Ovary (tissue), 9 donors: Measurements from ENCODE around the gene TSR2. TPM values are rescaled to one million over a fixed set of nuclear protein-coding genes. Genes with fewer than 3 reads are reported as not detected.
A peak's percentile ranks its signal among the peaks of the same experiment; 100 is the strongest.
"Not testable (repeated sequence)": the region's sequence is repeated elsewhere in the genome, so short reads cannot be mapped to it uniquely, and the experiment has no call there.

ENCODE experiments used
- DNase-seq, 5 donors: peaks; one replicate each; pipeline ENCODE4 v3.0.0-alpha.2; 2019 to 2020
- H3K27ac ChIP-seq, 2 donors: fragments of 200-600 bp; one replicate each; pipeline versions ENCODE4 v1.5.1 to v1.8.0; 2019 to 2022
- H3K27me3 ChIP-seq: fragments of 200-600 bp; one replicate; pipeline ENCODE4 v1.8.0; 2022
- H3K36me3 ChIP-seq: fragments of 200-600 bp; sonication (generic); one replicate; pipeline ENCODE4 v1.5.1; 2019
- H3K4me1 ChIP-seq: one replicate; pipeline ENCODE4 v1.8.1; 2013; ENCODE audit warnings: mild to moderate bottlenecking, moderate library complexity; ENCODE audit not compliant: insufficient read depth
- H3K4me3 ChIP-seq: fragments of 200-600 bp; sonication (generic); one replicate; pipeline ENCODE4 v1.5.1; 2017
- H3K9me3 ChIP-seq, 2 donors: fragments of 200-600 bp in 1 of 2; sonication (generic) in 1 of 2; one replicate each; pipeline versions ENCODE4 v1.5.1 to v1.8.1; 2013 to 2019; ENCODE audit warnings: mild to moderate bottlenecking in 1 of 2, moderate library complexity in 1 of 2
- EP300 ChIP-seq: sonication (generic); formaldehyde crosslinking; IDR thresholded peaks from one replicate; pipeline ENCODE4 v1.6.1; 2017; ENCODE audit warnings: antibody characterized with exemption
- POLR2A ChIP-seq: fragments of 450-650 bp; IDR thresholded peaks from one replicate; pipeline ENCODE4 v1.6.1; 2017; ENCODE audit warnings: antibody characterized with exemption, mild to moderate bottlenecking, moderate library complexity
- WGBS, 3 donors: extraction: QIAGEN DNeasy Blood & Tissue Kit in 1 of 3; methylation state at CpG; one replicate each; pipeline versions ENCODE4 v1.1.5 to v1.1.7; 2013 to 2017; 5-methylcytosine and 5-hydroxymethylcytosine counted together
- intact Hi-C, 4 donors: fragments of 100-400 bp; cut with DNase I; formaldehyde crosslinking; loops; one replicate each; pipeline versions ENCODE4 v1.11.0 to v1.15.1; 2022 to 2023
- polyA plus RNA-seq, 2 donors: library from polyadenylated mRNA; stranded (reverse); fragments of 200-250 nt in 1 of 2; fragments of 350-450 nt in 1 of 2; fragmentation: Illumina TruSeq in 1 of 2; extraction: RNeasy Lipid Tissue Mini Kit (QIAGEN cat#74804) in 1 of 2; gene quantifications; one replicate each; pipeline ENCODE4 v1.2.3, GENCODE V29; 2013 to 2014
- total RNA-seq, 7 donors: library from RNA; depleted of rRNA in 2 of 7; stranded (reverse); fragments of >200 nt in 2 of 7; fragmentation: NEBNext Ultra II Directional in 3 of 7; extraction: Animal tissue kit (Norgen Biotek cat#: 25700) in 3 of 7; gene quantifications; one replicate each; pipeline versions ENCODE4 v1.1.0 to v1.2.4, GENCODE V29; 2016 to 2023
- TF ChIP-seq, protein P1 (sequence below), 3 donors: fragments of 450-650 bp in 2 of 3; fragments of 200-600 bp in 1 of 3; IDR thresholded peaks; one replicate each; pipeline versions ENCODE4 v1.5.1 to v1.8.0; 2016 to 2022; ENCODE audit warnings: antibody characterized with exemption in 3 of 3, mild to moderate bottlenecking in 1 of 3
- donor health status: DM: no; HTN: no; CAD: no; lungs with moderate emphysema.
- donor health status: DM: no; HTN: no; CAD: no.
- donor health status: Bipolar disorder and iron deficiency.
- donor health status: DM: yes; HTN: yes; CAD: no.
- donor health status: DM: no; HTN: no; CAD: no.
- donor health status: DM: yes; HTN: yes; CAD: no.

Gene TSR2
- total and polyA plus RNA-seq, 9 donors, result 15.7 to 70.8 (median 39.5) TPM

DNA sequence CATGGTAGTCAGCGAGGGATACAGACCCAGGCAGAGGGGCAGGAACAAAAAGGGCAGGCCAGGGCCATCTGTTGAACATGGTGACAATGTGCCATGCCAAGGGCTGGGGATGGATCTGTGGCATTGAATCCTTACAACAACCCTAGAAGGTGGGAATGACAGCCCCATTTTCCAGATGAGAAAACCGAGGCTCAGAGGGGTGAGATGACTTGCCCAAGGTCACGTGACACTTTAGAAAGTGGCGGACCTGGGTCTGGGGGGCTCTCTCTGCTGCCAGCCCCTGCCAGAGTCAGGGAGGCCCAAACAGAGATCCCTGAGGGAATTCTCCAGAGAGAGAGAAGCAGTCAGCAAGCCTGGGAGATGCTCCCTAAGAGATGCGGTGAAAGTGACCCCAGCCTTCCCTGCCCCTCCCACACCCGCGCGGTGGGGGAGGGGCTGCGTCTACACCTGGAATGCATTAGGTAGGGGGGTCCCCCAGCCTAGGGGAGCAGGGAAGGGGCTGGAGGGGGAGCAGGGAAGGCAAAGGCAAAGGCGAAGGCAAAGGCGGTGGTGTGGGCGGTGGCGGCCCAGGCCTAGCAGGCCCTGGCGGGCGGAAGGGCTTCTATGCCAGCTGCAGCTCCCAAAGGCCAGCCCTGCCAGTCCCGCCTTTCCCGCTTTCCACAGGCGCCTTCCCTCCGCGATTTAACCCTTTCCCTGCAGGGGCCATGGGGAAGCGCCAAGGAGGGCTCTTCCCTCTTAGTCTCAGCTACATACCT is 42.8 kb downstream of the TSR2 start:
- 16 to 32% (median 28%) methylated on average over 21 of the region's 21 CpGs for WGBS, 3 donors
- no peaks in the 10 kb centered on the region for H3K36me3 ChIP-seq

GRCh38 chrX:54483946-54484345 is 43.7 kb downstream of the TSR2 start:
- Histone ChIP-seq H3K4me1 (no peaks in the 10 kb centered on the region), H3K4me3 (no peak overlapping the region), H3K9me3 (no peaks in the 10 kb centered on the region), H3K36me3 (no peaks in the 10 kb centered on the region), H3K27ac (peak overlapping the region in 1 of 2 donors; percentile 65), H3K27me3 (no peaks in the 10 kb centered on the region)
- WGBS, 3 donors, result 62 to 73% (median 63%) methylated on average over 9 of the region's 9 CpGs
- TF ChIP-seq, protein P1, sequence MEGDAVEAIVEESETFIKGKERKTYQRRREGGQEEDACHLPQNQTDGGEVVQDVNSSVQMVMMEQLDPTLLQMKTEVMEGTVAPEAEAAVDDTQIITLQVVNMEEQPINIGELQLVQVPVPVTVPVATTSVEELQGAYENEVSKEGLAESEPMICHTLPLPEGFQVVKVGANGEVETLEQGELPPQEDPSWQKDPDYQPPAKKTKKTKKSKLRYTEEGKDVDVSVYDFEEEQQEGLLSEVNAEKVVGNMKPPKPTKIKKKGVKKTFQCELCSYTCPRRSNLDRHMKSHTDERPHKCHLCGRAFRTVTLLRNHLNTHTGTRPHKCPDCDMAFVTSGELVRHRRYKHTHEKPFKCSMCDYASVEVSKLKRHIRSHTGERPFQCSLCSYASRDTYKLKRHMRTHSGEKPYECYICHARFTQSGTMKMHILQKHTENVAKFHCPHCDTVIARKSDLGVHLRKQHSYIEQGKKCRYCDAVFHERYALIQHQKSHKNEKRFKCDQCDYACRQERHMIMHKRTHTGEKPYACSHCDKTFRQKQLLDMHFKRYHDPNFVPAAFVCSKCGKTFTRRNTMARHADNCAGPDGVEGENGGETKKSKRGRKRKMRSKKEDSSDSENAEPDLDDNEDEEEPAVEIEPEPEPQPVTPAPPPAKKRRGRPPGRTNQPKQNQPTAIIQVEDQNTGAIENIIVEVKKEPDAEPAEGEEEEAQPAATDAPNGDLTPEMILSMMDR (IDR thresholded peaks at IDR 0.05), result no peak
- no peak for TF ChIP-seq POLR2A
- TF ChIP-seq EP300, result no peak
- intact Hi-C loops, result no loop called here
- no peak for DNase-seq

More for the DNA sequence above, 42.8 kb downstream of the TSR2 start:
- Histone ChIP-seq H3K4me1 (no peaks in the 10 kb centered on the region), H3K4me3 (no peak overlapping the region), H3K9me3 (no peaks in the 10 kb centered on the region), H3K27me3 (no peaks in the 10 kb centered on the region), H3K27ac (peak overlapping the region in 1 of 2 donors; percentile 65)
- peak in 3 of 5 donors; percentile 36 to 47 (median 40) for DNase-seq
- no peak for TF ChIP-seq EP300
- TF ChIP-seq, protein P1 (IDR thresholded peaks at IDR 0.05), result no peak
- TF ChIP-seq POLR2A, result no peak
- intact Hi-C loops, result no loop called here

DNA sequence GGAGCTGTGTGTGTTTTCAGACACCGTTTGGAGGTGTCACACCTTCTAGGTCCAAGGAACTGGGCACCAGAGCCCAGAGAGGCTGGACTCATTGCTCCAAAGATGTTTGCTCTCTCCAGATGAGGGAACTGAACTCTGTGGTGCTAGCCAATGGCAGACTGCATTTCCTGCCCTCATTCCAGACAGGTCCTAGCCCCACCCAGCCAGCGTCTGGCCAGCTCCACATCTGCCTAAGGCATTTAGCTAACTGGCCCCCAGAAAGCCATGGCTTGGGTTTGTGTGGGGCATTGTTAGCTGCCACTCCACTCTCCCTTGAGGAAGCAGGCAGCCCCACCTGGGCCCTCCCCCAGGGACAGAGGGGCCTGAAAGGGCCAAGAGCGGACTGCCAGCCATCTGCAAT is 44.5 kb downstream of the TSR2 start:
- Histone ChIP-seq H3K9me3 (no peaks in the 10 kb centered on the region), H3K36me3 (no peaks in the 10 kb centered on the region), H3K27ac (no peak overlapping the region), H3K4me3 (no peak overlapping the region), H3K27me3 (no peaks in the 10 kb centered on the region), H3K4me1 (no peaks in the 10 kb centered on the region)
- DNase-seq, result no peak
- intact Hi-C loops, result no loop called here
- WGBS, 3 donors, result 28 to 45% (median 38%) methylated on average over 3 of the region's 3 CpGs
- TF ChIP-seq POLR2A, result no peak
- TF ChIP-seq EP300, result no peak
- TF ChIP-seq, protein P1 (IDR thresholded peaks at IDR 0.05), result no peak

DNA sequence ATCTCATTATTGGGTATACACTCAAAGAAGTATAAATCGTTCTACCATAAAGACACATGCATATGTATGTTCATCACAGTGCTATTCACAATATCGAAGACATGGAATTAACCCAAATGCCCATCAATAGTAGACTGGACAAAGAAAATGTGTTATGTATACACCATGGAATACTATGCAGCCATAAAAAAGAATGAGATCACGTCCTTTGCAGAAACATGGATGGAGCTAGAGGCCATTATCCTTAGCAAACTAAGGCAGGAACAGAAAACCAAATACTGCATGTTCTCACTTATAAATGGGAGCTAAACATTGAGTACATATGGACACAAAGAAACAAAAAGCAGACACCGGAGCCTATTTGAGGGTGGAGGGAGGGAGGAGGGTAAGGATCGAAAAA is 49.6 kb downstream of the TSR2 start:
- intact Hi-C loops, result not testable (repeated sequence)
- WGBS, 3 donors, result 86 to 89% (median 86%) methylated on average over 5 of the region's 5 CpGs

GRCh38 chrX:54492340-54492739 is 52.1 kb downstream of the TSR2 start:
- no peaks in the 10 kb centered on the region for H3K27me3 ChIP-seq
- no peak overlapping the region for H3K4me3 ChIP-seq
- DNase-seq, result peak in 1 of 5 donors; percentile 35
- H3K36me3 ChIP-seq, result no peaks in the 10 kb centered on the region
- TF ChIP-seq, protein P1 (IDR thresholded peaks at IDR 0.05), result no peak
- no peak for TF ChIP-seq POLR2A
- no peak for TF ChIP-seq EP300
- intact Hi-C loops, result no loop called here
- H3K27ac ChIP-seq, result no peak overlapping the region
- no peaks in the 10 kb centered on the region for H3K9me3 ChIP-seq
- 35 to 41% (median 38%) methylated on average over 6 of the region's 6 CpGs for WGBS, 3 donors
- H3K4me1 ChIP-seq, result peaks cover 2% of the 10 kb centered on the region

More for the DNA sequence above, 49.6 kb downstream of the TSR2 start:
- not testable (repeated sequence) for H3K9me3 ChIP-seq, H3K4me3 ChIP-seq, H3K36me3 ChIP-seq, H3K4me1 ChIP-seq, H3K27me3 ChIP-seq, DNase-seq, H3K27ac ChIP-seq
